H1 (cell line): ENCODE measurements around the gene CAMSAP1. TPM values are rescaled to one million over a fixed set of nuclear protein-coding genes. Genes with fewer than 3 reads are reported as not detected.

Experiments used
- CTCF ChIA-PET: fragments of 300-600 bp; sonication (Branson Sonifier 250); formaldehyde crosslinking; loops from one replicate; lab custom pipeline; 2021; ENCODE audit not compliant: partially characterized antibody; lab: Charles Lee
- POLR2A ChIA-PET: fragments of 300-600 bp; sonication (Branson Sonifier 250); formaldehyde crosslinking; loops from one replicate; lab custom pipeline; 2021; ENCODE audit warnings: inconsistent platforms; ENCODE audit not compliant: partially characterized antibody; lab: Charles Lee
- DNase-seq, 2 experiments: peaks; one replicate each; pipeline versions ENCODE4 v3.0.0 to v3.0.0-alpha.2; 2010 to 2022; ENCODE audit warnings: low spot score in 2 of 2, low read depth in 1 of 2, mixed read lengths in 1 of 2
- FAIRE-seq: peaks from 2 replicates; lab custom pipeline; 2011; peaks lifted over from hg19 to GRCh38; lab: Jason Lieb, UNC
- H2AFZ ChIP-seq: 2 replicates; pipeline ENCODE4 v1.8.1; 2012; ENCODE audit warnings: low read length, inconsistent platforms
- H2AK5ac ChIP-seq: 2 replicates; pipeline ENCODE4 v1.6.1; 2013; ENCODE audit warnings: low read depth, low read length
- H2BK120ac ChIP-seq: replicated peaks from 2 replicates; pipeline ENCODE3; 2013; ENCODE audit warnings: low read depth, low read length, inconsistent platforms
- H2BK12ac ChIP-seq: 2 replicates; pipeline ENCODE4 v1.6.1; 2013; ENCODE audit warnings: low read depth, low read length
- H2BK15ac ChIP-seq: 2 replicates; pipeline ENCODE4 v1.6.1; 2013; ENCODE audit warnings: low read length
- H2BK20ac ChIP-seq: 2 replicates; pipeline ENCODE4 v1.6.1; 2013; ENCODE audit warnings: low read length
- H2BK5ac ChIP-seq: 2 replicates; pipeline ENCODE4 v1.6.1; 2013; ENCODE audit warnings: low read depth, low read length
- H3K14ac ChIP-seq: 2 replicates; pipeline ENCODE4 v1.6.1; 2013; ENCODE audit warnings: inconsistent platforms; ENCODE audit not compliant: insufficient read length
- H3K18ac ChIP-seq: 2 replicates; pipeline ENCODE4 v1.6.1; 2013; ENCODE audit warnings: low read length; ENCODE audit errors: extremely low read depth
- H3K23ac ChIP-seq: 2 replicates; pipeline ENCODE4 v1.6.1; 2013; ENCODE audit warnings: inconsistent platforms; ENCODE audit not compliant: insufficient read length
- H3K23me2 ChIP-seq: 2 replicates; pipeline ENCODE4 v1.6.1; 2013; ENCODE audit warnings: low read depth, low read length
- H3K27ac ChIP-seq: 2 replicates; pipeline ENCODE4 v1.6.1; 2011; ENCODE audit warnings: low read depth, low read length, inconsistent platforms
- H3K27me3 ChIP-seq, 4 experiments: replicated peaks in 1 of 4; 1 replicate in 1 of 4; 2 replicates in 3 of 4; pipeline versions ENCODE4 v1.6.1 to v1.8.1; 2011 to 2013; ENCODE audit warnings: low read length in 3 of 4, mild to moderate bottlenecking in 3 of 4, inconsistent platforms in 2 of 4, mixed read lengths in 2 of 4, moderate library complexity in 1 of 4; ENCODE audit not compliant: control insufficient read depth in 3 of 4, insufficient read depth in 3 of 4; ENCODE audit errors: extremely low read depth in 1 of 4
- H3K36me3 ChIP-seq, 4 experiments: 2 replicates each; pipeline versions ENCODE4 v1.6.1 to v1.8.1; 2011 to 2013; ENCODE audit warnings: mild to moderate bottlenecking in 4 of 4, low read length in 3 of 4, moderate library complexity in 2 of 4, control low read depth in 1 of 4, inconsistent platforms in 1 of 4; ENCODE audit not compliant: insufficient read depth in 4 of 4, control insufficient read depth in 2 of 4
- H3K4ac ChIP-seq: replicated peaks from 2 replicates; pipeline ENCODE3; 2013; ENCODE audit warnings: low read length, low read depth, mixed read lengths, inconsistent platforms; ENCODE audit not compliant: insufficient read length
- H3K4me1 ChIP-seq, 4 experiments: replicated peaks in 1 of 4; 1 replicate in 1 of 4; 2 replicates in 3 of 4; pipeline versions ENCODE4 v1.6.1 to v1.8.1; 2011 to 2013; ENCODE audit warnings: low read length in 3 of 4, inconsistent platforms in 2 of 4, mixed read lengths in 1 of 4; ENCODE audit not compliant: insufficient read depth in 4 of 4, control insufficient read depth in 3 of 4
- H3K4me2 ChIP-seq, 2 experiments: 2 replicates each; pipeline versions ENCODE4 v1.6.1 to v1.8.1; 2011 to 2013; ENCODE audit warnings: low read depth in 2 of 2, low read length in 2 of 2, control low read depth in 1 of 2, inconsistent platforms in 1 of 2, mild to moderate bottlenecking in 1 of 2; ENCODE audit not compliant: insufficient read depth in 1 of 2
- H3K4me3 ChIP-seq, 4 experiments: fragments of 200-600, 300-600 bp in 1 of 4; sonication (generic), shearing (Covaris generic), sonication (Bioruptor Twin) in 1 of 4; 2 replicates each; pipeline versions ENCODE4 v1.5.1 to v1.8.1; 2011 to 2016; ENCODE audit warnings: low read length in 4 of 4, low read depth in 3 of 4, control low read depth in 2 of 4, inconsistent platforms in 2 of 4, mild to moderate bottlenecking in 2 of 4, mixed read lengths in 1 of 4, moderate library complexity in 1 of 4; ENCODE audit not compliant: insufficient read depth in 2 of 4; ENCODE audit errors: extremely low read depth in 1 of 4
- H3K56ac ChIP-seq: replicated peaks from 2 replicates; pipeline ENCODE3; 2013; ENCODE audit warnings: low read depth, mild to moderate bottlenecking, mixed read lengths, low read length, inconsistent platforms; ENCODE audit not compliant: insufficient read length
- H3K79me1 ChIP-seq: 2 replicates; pipeline ENCODE4 v1.6.1; 2013; ENCODE audit warnings: low read depth, low read length, control low read depth
- H3K79me2 ChIP-seq, 2 experiments: 2 replicates each; pipeline versions ENCODE4 v1.6.1 to v1.8.1; 2012 to 2013; ENCODE audit warnings: low read length in 2 of 2, mild to moderate bottlenecking in 2 of 2, inconsistent platforms in 1 of 2; ENCODE audit not compliant: insufficient read depth in 2 of 2, control insufficient read depth in 1 of 2
- H3K9ac ChIP-seq, 4 experiments: replicated peaks in 1 of 4; 1 replicate in 1 of 4; 2 replicates in 3 of 4; pipeline versions ENCODE4 v1.6.1 to v1.8.1; 2011 to 2013; ENCODE audit warnings: low read depth in 3 of 4, low read length in 3 of 4, control low read depth in 2 of 4, mild to moderate bottlenecking in 2 of 4, moderate library complexity in 2 of 4, inconsistent platforms in 1 of 4; ENCODE audit errors: extremely low read depth in 1 of 4
- H3K9me3 ChIP-seq, 2 experiments: 2 replicates each; pipeline versions ENCODE4 v1.6.1 to v1.8.1; 2012 to 2013; ENCODE audit warnings: mild to moderate bottlenecking in 2 of 2, moderate library complexity in 2 of 2, control low read depth in 1 of 2, inconsistent platforms in 1 of 2, low read depth in 1 of 2, low read length in 1 of 2, mixed read lengths in 1 of 2; ENCODE audit not compliant: insufficient read depth in 2 of 2
- H4K20me1 ChIP-seq, 2 experiments: replicated peaks in 1 of 2; 2 replicates each; pipeline versions ENCODE3 to v1.8.1; 2011 to 2013; ENCODE audit warnings: inconsistent platforms in 2 of 2, low read length in 2 of 2, mild to moderate bottlenecking in 1 of 2; ENCODE audit not compliant: insufficient read depth in 2 of 2, control insufficient read depth in 1 of 2
- H4K5ac ChIP-seq: 2 replicates; pipeline ENCODE4 v1.6.1; 2013; ENCODE audit warnings: low read length, low read depth, mixed read lengths, inconsistent platforms; ENCODE audit not compliant: insufficient read length
- H4K8ac ChIP-seq: 2 replicates; pipeline ENCODE4 v1.8.0; 2013; ENCODE audit warnings: mild to moderate bottlenecking, moderate library complexity, low read length, inconsistent platforms; ENCODE audit not compliant: insufficient read depth; ENCODE audit errors: extremely low read depth
- H4K91ac ChIP-seq: replicated peaks from 2 replicates; pipeline ENCODE3; 2013; ENCODE audit warnings: low read length, mixed read lengths, inconsistent platforms; ENCODE audit not compliant: insufficient read length
- CBX5 ChIP-seq: fragments of 300-800, 300-1000 bp; sonication (generic); IDR thresholded peaks from 2 replicates; pipeline ENCODE4 v1.7.1; 2016; ENCODE audit warnings: antibody characterized with exemption, low read length, low read depth
- CEBPB ChIP-seq: IDR thresholded peaks from 2 replicates; pipeline ENCODE4 v1.6.1; 2012; ENCODE audit warnings: low read depth, low read length
- EP300 ChIP-seq, 2 experiments: IDR thresholded peaks; 1 replicate in 1 of 2; 2 replicates in 1 of 2; pipeline ENCODE4 v1.6.1; 2011 to 2012; ENCODE audit warnings: low read depth in 2 of 2, low read length in 2 of 2, mild to moderate bottlenecking in 2 of 2, borderline replicate concordance in 1 of 2, inconsistent platforms in 1 of 2, moderate library complexity in 1 of 2
- GABPA ChIP-seq: IDR thresholded peaks from 2 replicates; pipeline ENCODE4 v1.6.1; 2011; ENCODE audit warnings: mild to moderate bottlenecking, low read length, moderate library complexity, borderline replicate concordance; ENCODE audit not compliant: insufficient read depth
- NANOG ChIP-seq: IDR thresholded peaks from 2 replicates; pipeline ENCODE4 v1.6.1; 2011; ENCODE audit warnings: low read length, low read depth, mild to moderate bottlenecking, inconsistent platforms; ENCODE audit not compliant: insufficient read depth, poor library complexity, severe bottlenecking
- RXRA ChIP-seq: IDR thresholded peaks from 2 replicates; pipeline ENCODE4 v1.6.1; 2011; ENCODE audit warnings: low read depth, mild to moderate bottlenecking, low read length, moderate library complexity; ENCODE audit not compliant: insufficient read depth
- SP2 ChIP-seq: IDR thresholded peaks from 2 replicates; pipeline ENCODE4 v1.6.1; 2012; ENCODE audit warnings: mild to moderate bottlenecking, low read length, inconsistent platforms
- SUZ12 ChIP-seq: fragments of 200-600 bp; sonication (generic); IDR thresholded peaks from 2 replicates; pipeline ENCODE4 v1.6.1; 2012; ENCODE audit warnings: mild to moderate bottlenecking, inconsistent platforms, low read length, moderate library complexity, mixed read lengths
- YY1 ChIP-seq: IDR thresholded peaks from 2 replicates; pipeline ENCODE4 v1.6.1; 2011; ENCODE audit warnings: low read depth, mild to moderate bottlenecking, low read length
- WGBS, 2 experiments: shearing (Covaris generic) in 1 of 2; methylation state at CpG; one replicate each; pipeline versions ENCODE4 v1.1.6 to v1.1.7; 2013 to 2015; ENCODE audit warnings: low lambda C conversion rate in 2 of 2, mixed read lengths in 2 of 2, inconsistent platforms in 1 of 2, low coverage in 1 of 2, missing lambda C conversion rate in 1 of 2; ENCODE audit not compliant: insufficient replicate concordance in 2 of 2, insufficient coverage in 1 of 2, insufficient read length in 1 of 2; ENCODE audit errors: extremely low coverage in 1 of 2, missing lambda C conversion rate in 1 of 2; 5-methylcytosine and 5-hydroxymethylcytosine counted together
- polyA plus RNA-seq, 7 experiments: library from polyadenylated mRNA; depleted of rRNA in 3 of 7; stranded (reverse) in 5 of 7; unstranded in 2 of 7; fragments of >200 nt in 5 of 7; fragments of 200-250 nt in 2 of 7; gene quantifications; 1 replicate in 5 of 7; 2 replicates in 1 of 7; 4 replicates in 1 of 7; pipeline versions ENCODE4 v1.2.1 to v1.2.3, GENCODE V29; 2011 to 2013; ENCODE audit warnings: missing spikeins in 2 of 7, mixed read lengths in 2 of 7
- total RNA-seq: library from RNA; stranded (reverse); fragmentation: NEBNext Ultra II Directional; extraction: Animal tissue kit (Norgen Biotek cat#: 25700); gene quantifications from 2 replicates; pipeline ENCODE4 v1.2.1, GENCODE V29; 2021
- TF ChIP-seq, protein P1 (sequence below), 3 experiments: IDR thresholded peaks; 1 replicate in 2 of 3; 2 replicates in 1 of 3; pipeline versions ENCODE4 v1.5.1 to v1.6.1; 2011; ENCODE audit warnings: low read length in 3 of 3, mild to moderate bottlenecking in 3 of 3, inconsistent platforms in 2 of 3, low read depth in 1 of 3, moderate library complexity in 1 of 3; ENCODE audit not compliant: insufficient read depth in 1 of 3; ENCODE audit errors: control extremely low read depth in 1 of 3

Gene CAMSAP1
- total and polyA plus RNA-seq, 2 of the 8 experiments (the other 6 are each of a cell fraction or from before 2014, with no cell fraction given) = 13.4 to 44.0 TPM

DNA sequence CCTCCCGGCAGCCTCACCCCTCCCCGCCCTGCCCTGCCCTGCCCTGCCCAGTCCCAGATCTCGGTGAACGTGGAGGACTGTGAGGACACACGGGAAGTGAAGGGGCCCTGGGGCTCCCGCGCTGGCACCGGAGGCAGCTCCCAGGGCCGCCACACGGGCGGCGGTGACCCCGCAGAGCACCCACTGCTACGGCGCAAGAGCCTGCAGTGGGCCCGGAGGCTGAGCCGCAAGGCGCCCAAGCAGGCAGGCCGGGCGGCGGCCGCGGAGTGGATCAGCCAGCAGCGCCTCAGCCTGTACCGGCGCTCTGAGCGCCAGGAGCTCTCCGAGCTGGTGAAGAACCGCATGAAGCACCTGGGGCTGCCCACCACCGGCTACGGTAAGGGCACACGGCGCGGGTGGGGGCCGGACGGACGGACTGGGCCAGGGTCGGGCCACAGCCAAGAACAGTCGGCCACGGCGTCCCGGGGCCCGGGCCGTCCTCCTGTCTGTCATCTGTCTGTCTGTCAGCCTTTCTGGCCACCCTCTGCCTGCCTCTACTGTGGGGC, 121.1 kb downstream of the CAMSAP1 start:
- no peak overlapping the region for H2BK120ac ChIP-seq
- no peak overlapping the region for H3K4me3 ChIP-seq
- H2BK20ac ChIP-seq = no peak overlapping the region
- ChIA-PET CTCF (interaction anchor here (1.0 to 3.6 kb wide), 4 partner anchors 11 to 182 kb away, joined by 3 to 32 read pairs (median 10); no protein-coding TSS in a partner anchor), POLR2A (no interaction called here)
- H4K5ac ChIP-seq = no peak overlapping the region
- H3K23me2 ChIP-seq = no peaks in the 10 kb centered on the region
- H3K79me2 ChIP-seq = no peaks in the 10 kb centered on the region
- H3K9ac ChIP-seq = no peak overlapping the region
- no peaks in the 10 kb centered on the region for H4K20me1 ChIP-seq
- no peak overlapping the region for H2BK5ac ChIP-seq
- H3K36me3 ChIP-seq = no peaks in the 10 kb centered on the region
- TF ChIP-seq CEBPB = no peak
- no peak for TF ChIP-seq CBX5
- TF ChIP-seq YY1 = no peak
- TF ChIP-seq NANOG = no peak
- peak; percentile 75; the same call in 1 of the 2 replicates for TF ChIP-seq GABPA
- TF ChIP-seq SUZ12 = no peak
- TF ChIP-seq RXRA = no peak
- TF ChIP-seq, protein P1, sequence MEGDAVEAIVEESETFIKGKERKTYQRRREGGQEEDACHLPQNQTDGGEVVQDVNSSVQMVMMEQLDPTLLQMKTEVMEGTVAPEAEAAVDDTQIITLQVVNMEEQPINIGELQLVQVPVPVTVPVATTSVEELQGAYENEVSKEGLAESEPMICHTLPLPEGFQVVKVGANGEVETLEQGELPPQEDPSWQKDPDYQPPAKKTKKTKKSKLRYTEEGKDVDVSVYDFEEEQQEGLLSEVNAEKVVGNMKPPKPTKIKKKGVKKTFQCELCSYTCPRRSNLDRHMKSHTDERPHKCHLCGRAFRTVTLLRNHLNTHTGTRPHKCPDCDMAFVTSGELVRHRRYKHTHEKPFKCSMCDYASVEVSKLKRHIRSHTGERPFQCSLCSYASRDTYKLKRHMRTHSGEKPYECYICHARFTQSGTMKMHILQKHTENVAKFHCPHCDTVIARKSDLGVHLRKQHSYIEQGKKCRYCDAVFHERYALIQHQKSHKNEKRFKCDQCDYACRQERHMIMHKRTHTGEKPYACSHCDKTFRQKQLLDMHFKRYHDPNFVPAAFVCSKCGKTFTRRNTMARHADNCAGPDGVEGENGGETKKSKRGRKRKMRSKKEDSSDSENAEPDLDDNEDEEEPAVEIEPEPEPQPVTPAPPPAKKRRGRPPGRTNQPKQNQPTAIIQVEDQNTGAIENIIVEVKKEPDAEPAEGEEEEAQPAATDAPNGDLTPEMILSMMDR (IDR thresholded peaks at IDR 0.05; ENCODE audit: control extremely low read depth in 1 of 3, insufficient read depth in 1 of 3, low read depth in 1 of 3, low read length in 3 of 3) = peak in 1 of 3 experiments; percentile 12; a peak in 1 of 4 replicates
- TF ChIP-seq SP2 = no peak
- TF ChIP-seq EP300 (IDR thresholded peaks at IDR 0.05; ENCODE audit: borderline replicate concordance in 1 of 2, low read depth in 2 of 2, low read length in 2 of 2) = no peak
- H3K9me3 ChIP-seq = no peaks in the 10 kb centered on the region
- H2AK5ac ChIP-seq = no peak overlapping the region
- no peak overlapping the region for H3K23ac ChIP-seq
- FAIRE-seq (no peak), DNase-seq (no peak)
- H2BK12ac ChIP-seq = no peak overlapping the region
- no peak overlapping the region for H3K14ac ChIP-seq
- no peak overlapping the region for H3K56ac ChIP-seq
- H3K4me2 ChIP-seq = no peak overlapping the region
- WGBS, 2 experiments = 92% methylated on average over 33 of the region's 44 CpGs; no CpG with 5 or more reads in 1 of the 2 experiments
- H3K27me3 ChIP-seq = no peaks in the 10 kb centered on the region
- no peak overlapping the region for H3K4ac ChIP-seq
- H3K4me1 ChIP-seq = no peaks in the 10 kb centered on the region; a peak in 1 of 7 replicates
- H2AFZ ChIP-seq = no peak overlapping the region
- no peak overlapping the region for H3K18ac ChIP-seq
- H3K79me1 ChIP-seq = no peaks in the 10 kb centered on the region
- no peak overlapping the region for H4K8ac ChIP-seq
- H3K27ac ChIP-seq = no peak overlapping the region
- no peak overlapping the region for H4K91ac ChIP-seq
- no peak overlapping the region for H2BK15ac ChIP-seq
